ENCODE data around the gene AIMP1.

- TF ChIP-seq CTCF (tag by site-specific recombination; IDR thresholded peaks at IDR 0.05) (no peak), ZSCAN4 (tag by site-specific recombination; IDR thresholded peaks at IDR 0.05) (no peak), REST (tag by site-specific recombination; IDR thresholded peaks at IDR 0.05) (no peak), MZF1 (tag by site-specific recombination; IDR thresholded peaks at IDR 0.05; ENCODE audit: borderline replicate concordance) (no peak), ZNF26 (tag by site-specific recombination; IDR thresholded peaks at IDR 0.05) (no peak), ZNF169 (tag by site-specific recombination; IDR thresholded peaks at IDR 0.05) (no peak), KLF16 (tag by site-specific recombination; IDR thresholded peaks at IDR 0.05) (no peak), ZNF274 (IDR thresholded peaks at IDR 0.05; ENCODE audit: low read length) (no peak), ZNF274 (tag by site-specific recombination; IDR thresholded peaks at IDR 0.05; ENCODE audit: borderline replicate concordance) (no peak), ZNF148 (tag by site-specific recombination; IDR thresholded peaks at IDR 0.05; ENCODE audit: borderline replicate concordance) (no peak), ZNF302 (tag by site-specific recombination; IDR thresholded peaks at IDR 0.05; ENCODE audit: low read depth) (no peak), ZNF157 (tag by site-specific recombination; IDR thresholded peaks at IDR 0.05) (no peak)
These were observed 16.8 kb downstream of the AIMP1 start for GRCh38 chr4:106333186-106333585.
